Measurements from ENCODE around the gene KCP. TPM values are rescaled to one million over a fixed set of nuclear protein-coding genes. Genes with fewer than 3 reads are reported as not detected.

The KCP gene
- total and polyA plus RNA-seq, 10 of the 15 experiments (the other 5 are each of a cell fraction or from before 2014, with no cell fraction given): 0.05 to 7.8 (median 2.5) TPM

DNA sequence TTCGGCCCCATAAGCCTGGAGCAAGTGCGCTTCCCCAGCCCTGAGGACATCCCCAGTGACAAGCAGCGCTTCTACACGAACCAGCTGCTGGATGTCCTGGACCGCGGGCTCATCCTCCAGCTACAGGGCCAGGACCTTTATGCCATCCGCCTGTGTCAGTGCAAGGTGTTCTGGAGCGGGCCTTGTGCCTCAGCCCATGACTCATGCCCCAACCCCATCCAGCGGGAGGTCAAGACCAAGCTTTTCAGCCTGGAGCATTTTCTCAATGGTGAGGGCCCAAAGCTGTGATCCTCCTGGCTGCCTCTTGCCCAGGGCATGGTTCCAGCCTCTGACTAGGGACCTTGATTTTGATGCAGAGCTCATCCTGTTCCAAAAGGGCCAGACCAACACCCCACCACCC, 37.3 kb upstream of the KCP start:
- DNase-seq (ENCODE audit: low read depth, low spot score): no peak
- Histone ChIP-seq H3K27ac (ENCODE audit: control insufficient read depth, insufficient read depth) (no peak overlapping the region), H3K79me2 (ENCODE audit: control insufficient read depth, insufficient read depth, low read length) (peaks cover 19% of the 10 kb centered on the region), H4K20me1 (ENCODE audit: control insufficient read depth, insufficient read depth) (no peaks in the 10 kb centered on the region), H3K9ac (ENCODE audit: control insufficient read depth, insufficient read depth, low read length) (no peak overlapping the region), H3K36me3 (ENCODE audit: control insufficient read depth in 2 of 2, insufficient read depth in 2 of 2, low read length in 1 of 2) (peaks cover 45 to 60% of the 10 kb centered on the region in 2 experiments), H3K9me3 (replicated peaks; ENCODE audit: control insufficient read depth, insufficient read depth, low read length) (no peaks in the 10 kb centered on the region), H3K4me2 (ENCODE audit: control insufficient read depth, insufficient read depth) (no peak overlapping the region), H3K4me3 (no peak overlapping the region), H3K27me3 (replicated peaks in 1 of 2; ENCODE audit: control insufficient read depth in 2 of 2, insufficient read depth in 2 of 2, low read length in 1 of 2) (no peaks in the 10 kb centered on the region), H2AFZ (ENCODE audit: control insufficient read depth, low read depth, low read length) (no peak overlapping the region), H3K4me1 (ENCODE audit: control insufficient read depth, insufficient read depth, low read length) (peaks cover 4% of the 10 kb centered on the region; the same call in 1 of the 2 replicates)
- no peak for FAIRE-seq
- ChIA-PET SMC1A (ENCODE audit: uncharacterized antibody, unreplicated experiment) (interaction anchor here (1.1 kb wide), 3 partner anchors 11 to 141 kb away, joined by 3 to 5 read pairs (median 3); no protein-coding TSS in a partner anchor), POLR2A (no interaction called here), RAD21 (ENCODE audit: unreplicated experiment) (interaction anchor here (0.9 to 2.6 kb wide), 5 partner anchors 8 to 33 kb away, joined by 3 to 9 read pairs (median 4); no protein-coding TSS in a partner anchor), CTCF (interaction anchor here (0.8 to 2.1 kb wide), 10 partner anchors 8 to 143 kb away, joined by 3 to 9 read pairs (median 4); no protein-coding TSS in a partner anchor)
- 93% methylated on average over 9 of the region's 9 CpGs for WGBS (ENCODE audit: insufficient coverage, insufficient replicate concordance, low lambda C conversion rate, missing lambda C conversion rate)
- no peak for ATAC-seq
- TF ChIP-seq POLR2AphosphoS5 (IDR thresholded peaks at IDR 0.05; ENCODE audit: low read length) (peak; percentile 15; the same call in 1 of the 2 replicates), FOS (IDR thresholded peaks at IDR 0.05; ENCODE audit: borderline replicate concordance, extremely low read depth, insufficient read length) (no peak), MXI1 (IDR thresholded peaks at IDR 0.05; ENCODE audit: low read depth, low read length) (no peak)
- intact Hi-C loops (cut with micrococcal nuclease; ENCODE audit: unreplicated experiment) (no loop called here), in situ Hi-C loops (cut with MboI) (no loop called here)
- no TSS peak for BruUV-seq (replicated peaks)

DNA sequence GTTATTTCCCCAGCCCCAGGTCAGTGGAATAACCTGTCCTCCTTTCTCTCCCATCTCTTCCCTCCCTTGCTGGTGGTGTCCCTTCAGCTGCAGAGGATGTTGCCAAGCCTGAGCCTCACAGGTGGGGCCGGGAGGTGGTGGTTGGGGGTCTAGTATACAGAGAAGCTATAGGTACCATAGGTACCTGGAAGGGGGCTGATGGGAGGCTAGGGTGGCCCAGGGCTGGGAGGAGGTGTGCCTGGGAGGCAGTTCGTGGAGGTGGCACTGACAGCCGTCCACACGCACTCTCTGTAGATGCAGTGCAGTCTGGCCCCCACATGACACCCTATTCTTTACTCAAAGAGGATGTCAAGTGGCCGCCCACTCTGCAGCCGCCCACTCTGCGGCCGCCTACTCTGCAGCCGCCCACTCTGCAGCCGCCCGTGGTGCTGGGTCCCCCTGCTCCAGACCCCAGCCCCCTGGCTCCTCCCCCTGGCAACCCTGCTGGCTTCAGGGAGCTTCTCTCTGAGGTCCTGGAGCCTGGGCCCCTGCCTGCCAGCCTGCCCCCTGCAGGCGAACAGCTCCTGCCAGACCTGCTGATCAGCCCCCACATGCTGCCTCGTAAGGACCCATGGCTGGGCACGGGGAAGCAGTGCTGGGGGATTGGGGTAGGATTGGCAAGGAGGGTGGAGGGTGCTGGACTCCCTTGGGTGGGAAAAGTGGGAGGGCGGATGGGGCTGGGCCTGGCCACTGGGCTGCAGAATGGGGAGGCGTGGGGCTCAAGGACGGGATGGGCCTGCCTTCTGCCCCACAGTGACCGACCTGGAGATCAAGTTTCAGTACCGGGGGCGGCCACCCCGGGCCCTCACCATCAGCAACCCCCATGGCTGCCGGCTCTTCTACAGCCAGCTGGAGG, 36.7 kb upstream of the KCP start:
- no peak overlapping the region for H3K4me3 ChIP-seq
- peaks cover 4% of the 10 kb centered on the region; the same call in 1 of the 2 replicates for H3K4me1 ChIP-seq (ENCODE audit: control insufficient read depth, insufficient read depth, low read length)
- H3K27ac ChIP-seq (ENCODE audit: control insufficient read depth, insufficient read depth): no peak overlapping the region
- RAD21 ChIA-PET (ENCODE audit: unreplicated experiment): interaction anchor here (0.9 to 2.6 kb wide), 6 partner anchors 7 to 217 kb away, joined by 3 to 9 read pairs (median 4); no protein-coding TSS in a partner anchor
- CTCF ChIA-PET: interaction anchor here (0.6 to 2.0 kb wide), 12 partner anchors 11 to 517 kb away, joined by 3 to 9 read pairs (median 4); no protein-coding TSS in a partner anchor
- FAIRE-seq (no peak), DNase-seq (ENCODE audit: low read depth, low spot score) (no peak), ATAC-seq (peak; percentile 62)
- no peak overlapping the region for H2AFZ ChIP-seq (ENCODE audit: control insufficient read depth, low read depth, low read length)
- BruUV-seq (replicated peaks): no TSS peak
- POLR2A ChIA-PET: interaction anchor here (0.5 to 1.0 kb wide), 2 partner anchors 9 to 106 kb away, joined by 3 to 5 read pairs; no protein-coding TSS in a partner anchor
- H4K20me1 ChIP-seq (ENCODE audit: control insufficient read depth, insufficient read depth): no peaks in the 10 kb centered on the region
- H3K9ac ChIP-seq (ENCODE audit: control insufficient read depth, insufficient read depth, low read length): no peak overlapping the region
- peaks cover 25% of the 10 kb centered on the region for H3K79me2 ChIP-seq (ENCODE audit: control insufficient read depth, insufficient read depth, low read length)
- TF ChIP-seq NR2F1 (conservative IDR thresholded peaks at IDR 0.05) (no peak), RAD21 (IDR thresholded peaks at IDR 0.05; ENCODE audit: insufficient read depth, low read depth, low read length) (peak; percentile 33; the same call in 1 of the 2 replicates), HDAC2 (IDR thresholded peaks at IDR 0.05) (no peak), POLR2AphosphoS5 (IDR thresholded peaks at IDR 0.05; ENCODE audit: low read length) (peak; percentile 1; the same call in 1 of the 2 replicates), MEF2B (IDR thresholded peaks at IDR 0.05; ENCODE audit: partially characterized antibody, poor library complexity, severe bottlenecking) (no peak), EGR1 (IDR thresholded peaks at IDR 0.05; ENCODE audit: borderline replicate concordance in 1 of 2, low read depth in 2 of 2, low read length in 2 of 2) (0 out of 3 replicates have a peak, but pooled peaks of 1 of the 2 experiments have one; percentile 6), SMC3 (IDR thresholded peaks at IDR 0.05; ENCODE audit: borderline replicate concordance, low read length) (peak; percentile 8; the same call in 1 of the 2 replicates)
- TF ChIP-seq, protein P1, sequence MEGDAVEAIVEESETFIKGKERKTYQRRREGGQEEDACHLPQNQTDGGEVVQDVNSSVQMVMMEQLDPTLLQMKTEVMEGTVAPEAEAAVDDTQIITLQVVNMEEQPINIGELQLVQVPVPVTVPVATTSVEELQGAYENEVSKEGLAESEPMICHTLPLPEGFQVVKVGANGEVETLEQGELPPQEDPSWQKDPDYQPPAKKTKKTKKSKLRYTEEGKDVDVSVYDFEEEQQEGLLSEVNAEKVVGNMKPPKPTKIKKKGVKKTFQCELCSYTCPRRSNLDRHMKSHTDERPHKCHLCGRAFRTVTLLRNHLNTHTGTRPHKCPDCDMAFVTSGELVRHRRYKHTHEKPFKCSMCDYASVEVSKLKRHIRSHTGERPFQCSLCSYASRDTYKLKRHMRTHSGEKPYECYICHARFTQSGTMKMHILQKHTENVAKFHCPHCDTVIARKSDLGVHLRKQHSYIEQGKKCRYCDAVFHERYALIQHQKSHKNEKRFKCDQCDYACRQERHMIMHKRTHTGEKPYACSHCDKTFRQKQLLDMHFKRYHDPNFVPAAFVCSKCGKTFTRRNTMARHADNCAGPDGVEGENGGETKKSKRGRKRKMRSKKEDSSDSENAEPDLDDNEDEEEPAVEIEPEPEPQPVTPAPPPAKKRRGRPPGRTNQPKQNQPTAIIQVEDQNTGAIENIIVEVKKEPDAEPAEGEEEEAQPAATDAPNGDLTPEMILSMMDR (IDR thresholded peaks at IDR 0.05 in 2 of 3, conservative IDR thresholded peaks at IDR 0.05 in 1 of 3; ENCODE audit: control insufficient read depth in 2 of 3, extremely low read depth in 1 of 3, insufficient read depth in 1 of 3, low read depth in 3 of 3, low read length in 3 of 3): peak; percentile 21 to 53 (median 37)
- H3K27me3 ChIP-seq (replicated peaks in 1 of 2; ENCODE audit: control insufficient read depth in 2 of 2, insufficient read depth in 2 of 2, low read length in 1 of 2): no peaks in the 10 kb centered on the region
- WGBS (ENCODE audit: insufficient coverage, insufficient replicate concordance, low lambda C conversion rate, missing lambda C conversion rate): 81% methylated on average over 19 of the region's 22 CpGs
- SMC1A ChIA-PET (ENCODE audit: uncharacterized antibody, unreplicated experiment): interaction anchor here (0.9 to 1.1 kb wide), 6 partner anchors 12 to 145 kb away, joined by 3 to 5 read pairs (median 3); no protein-coding TSS in a partner anchor
- intact Hi-C loops (cut with micrococcal nuclease; ENCODE audit: unreplicated experiment): no loop called here
- H3K36me3 ChIP-seq (ENCODE audit: control insufficient read depth in 2 of 2, insufficient read depth in 2 of 2, low read length in 1 of 2): peaks cover 45 to 57% of the 10 kb centered on the region in 2 experiments
- in situ Hi-C loops (cut with MboI): no loop called here
- no peak overlapping the region for H3K4me2 ChIP-seq (ENCODE audit: control insufficient read depth, insufficient read depth)
- no peaks in the 10 kb centered on the region for H3K9me3 ChIP-seq (replicated peaks; ENCODE audit: control insufficient read depth, insufficient read depth, low read length)

All from GM12878 (cell line).